Left ventricle myocardium inferior (tissue), 1 donor: ENCODE results near the gene CCSER1. TPM values are rescaled to one million over a fixed set of nuclear protein-coding genes. Genes with fewer than 3 reads are reported as not detected.

Experiments
- DNase-seq: peaks from one replicate; pipeline ENCODE4 v3.0.0-alpha.2; 2020
- H3K27ac ChIP-seq: fragments of 200-600 bp; replicated peaks from 2 replicates; pipeline ENCODE4 v1.8.0; 2021
- H3K27me3 ChIP-seq: fragments of 200-600 bp; 2 replicates; pipeline ENCODE4 v1.8.0; 2021; ENCODE audit warnings: low read depth
- H3K36me3 ChIP-seq: fragments of 200-600 bp; 2 replicates; pipeline ENCODE4 v1.8.0; 2021
- H3K4me1 ChIP-seq: fragments of 200-600 bp; 2 replicates; pipeline ENCODE4 v1.8.0; 2021
- H3K4me3 ChIP-seq: fragments of 200-600 bp; 2 replicates; pipeline ENCODE4 v1.8.0; 2021; ENCODE audit warnings: mild to moderate bottlenecking, moderate library complexity
- H3K9me3 ChIP-seq: fragments of 200-600 bp; replicated peaks from 2 replicates; pipeline ENCODE4 v1.8.0; 2021
- CTCF ChIP-seq: fragments of 200-600 bp; IDR thresholded peaks from 2 replicates; pipeline ENCODE4 v1.8.0; 2021; ENCODE audit warnings: antibody characterized with exemption, mild to moderate bottlenecking, borderline replicate concordance
- intact Hi-C: fragments of 100-400 bp; cut with micrococcal nuclease; formaldehyde crosslinking; loops from one replicate; pipeline ENCODE4 v1.11.0; 2022
- total RNA-seq: library from RNA; stranded (reverse); fragmentation: NEBNext Ultra II Directional; extraction: Animal tissue kit (Norgen Biotek cat#: 25700); gene quantifications from one replicate; pipeline ENCODE4 v1.2.1, GENCODE V29; 2021
- donor health status: DM: no; HTN: yes; CAD: no; lungs with severe emphysema.

The CCSER1 gene
- total RNA-seq, 1 donor from 2014 or later, result 13.2 TPM

- no peaks in the 10 kb centered on the region for H3K36me3 ChIP-seq
- peaks cover 6% of the 10 kb centered on the region for H3K9me3 ChIP-seq
- intact Hi-C loops, result no loop called here
- no peak overlapping the region for H3K27ac ChIP-seq
- TF ChIP-seq CTCF, result no peak
- H3K27me3 ChIP-seq, result no peaks in the 10 kb centered on the region
- no peak for DNase-seq
- no peak overlapping the region for H3K4me3 ChIP-seq
- H3K4me1 ChIP-seq, result no peaks in the 10 kb centered on the region
These were observed 1299.5 kb downstream of the CCSER1 start for GRCh38 chr4:91426725-91427124.

GRCh38 chr4:91427171-91427570, 1300.0 kb downstream of the CCSER1 start:
- intact Hi-C loops, result no loop called here
- no peaks in the 10 kb centered on the region for H3K36me3 ChIP-seq
- no peak for DNase-seq
- no peak overlapping the region for H3K27ac ChIP-seq
- TF ChIP-seq CTCF, result no peak
- no peaks in the 10 kb centered on the region for H3K4me1 ChIP-seq
- H3K9me3 ChIP-seq, result peaks cover 6% of the 10 kb centered on the region
- H3K27me3 ChIP-seq, result no peaks in the 10 kb centered on the region
- no peak overlapping the region for H3K4me3 ChIP-seq

- Histone ChIP-seq H3K4me3 (no peak overlapping the region), H3K4me1 (no peaks in the 10 kb centered on the region), H3K9me3 (no peaks in the 10 kb centered on the region), H3K27ac (no peak overlapping the region), H3K27me3 (no peaks in the 10 kb centered on the region), H3K36me3 (no peaks in the 10 kb centered on the region)
- no peak for DNase-seq
- intact Hi-C loops, result no loop called here
- TF ChIP-seq CTCF, result no peak
These were observed 1307.4 kb downstream of the CCSER1 start for GRCh38 chr4:91434631-91435030.

- no peaks in the 10 kb centered on the region for H3K4me1 ChIP-seq
- H3K36me3 ChIP-seq, result no peaks in the 10 kb centered on the region
- no peaks in the 10 kb centered on the region for H3K9me3 ChIP-seq
- no peak for TF ChIP-seq CTCF
- DNase-seq, result no peak
- H3K4me3 ChIP-seq, result no peak overlapping the region
- no peaks in the 10 kb centered on the region for H3K27me3 ChIP-seq
- intact Hi-C loops, result no loop called here
- no peak overlapping the region for H3K27ac ChIP-seq
These were observed 1309.4 kb downstream of the CCSER1 start for GRCh38 chr4:91436556-91436955.

- Histone ChIP-seq H3K4me1 (no peaks in the 10 kb centered on the region), H3K36me3 (no peaks in the 10 kb centered on the region), H3K27ac (no peak overlapping the region), H3K9me3 (peaks cover 2% of the 10 kb centered on the region), H3K4me3 (no peak overlapping the region), H3K27me3 (no peaks in the 10 kb centered on the region)
- TF ChIP-seq CTCF, result no peak
- DNase-seq, result no peak
- intact Hi-C loops, result no loop called here
These were observed 1320.0 kb downstream of the CCSER1 start for GRCh38 chr4:91447168-91447567.
